Neuronal stem cell (in vitro differentiated cells): ENCODE measurements around the gene FCRL2.

Experiments
- DNase-seq: peaks from one replicate; pipeline ENCODE4 v3.0.0-alpha.2; 2013; ENCODE audit warnings: low spot score
- H2AFZ ChIP-seq: one replicate; pipeline ENCODE4 v1.6.1; 2013; ENCODE audit warnings: mild to moderate bottlenecking, low read length, inconsistent platforms
- H2AK5ac ChIP-seq: 2 replicates; pipeline ENCODE4 v1.6.1; 2013; ENCODE audit warnings: low read depth, mild to moderate bottlenecking, inconsistent platforms, low read length, moderate library complexity, mixed read lengths
- H2BK120ac ChIP-seq: 2 replicates; pipeline ENCODE4 v1.6.1; 2013; ENCODE audit warnings: low read depth, mild to moderate bottlenecking, inconsistent platforms, low read length, moderate library complexity, mixed read lengths
- H2BK12ac ChIP-seq: one replicate; pipeline ENCODE4 v1.6.1; 2013; ENCODE audit warnings: low read length, inconsistent platforms
- H2BK15ac ChIP-seq: 2 replicates; pipeline ENCODE4 v1.6.1; 2013; ENCODE audit warnings: mild to moderate bottlenecking, low read length, inconsistent platforms, mixed read lengths
- H2BK5ac ChIP-seq: one replicate; pipeline ENCODE4 v1.6.1; 2013; ENCODE audit warnings: inconsistent platforms, mild to moderate bottlenecking, low read length, moderate library complexity
- H3K14ac ChIP-seq: one replicate; pipeline ENCODE4 v1.6.1; 2013; ENCODE audit warnings: low read length, inconsistent platforms
- H3K18ac ChIP-seq: 2 replicates; pipeline ENCODE4 v1.6.1; 2013; ENCODE audit warnings: low read length, inconsistent platforms
- H3K23ac ChIP-seq: 2 replicates; pipeline ENCODE4 v1.6.1; 2013; ENCODE audit warnings: low read depth, mild to moderate bottlenecking, mixed read lengths, low read length, inconsistent platforms; ENCODE audit not compliant: poor library complexity
- H3K27ac ChIP-seq: replicated peaks from 3 replicates; pipeline ENCODE4 v1.5.1; 2013; ENCODE audit warnings: low read length, inconsistent platforms
- H3K27me3 ChIP-seq, 3 experiments: 2 replicates each; pipeline ENCODE4 v1.6.1; 2013; ENCODE audit warnings: low read length in 3 of 3, mild to moderate bottlenecking in 2 of 3, inconsistent platforms in 1 of 3, low read depth in 1 of 3, mixed read lengths in 1 of 3, moderate library complexity in 1 of 3; ENCODE audit not compliant: control insufficient read depth in 3 of 3, insufficient read depth in 3 of 3
- H3K36me3 ChIP-seq, 2 donors: replicated peaks in 1 of 2; 2 replicates each; pipeline ENCODE4 v1.6.1; 2013; ENCODE audit warnings: low read length in 2 of 2; ENCODE audit not compliant: control insufficient read depth in 2 of 2, insufficient read depth in 2 of 2
- H3K4ac ChIP-seq: 2 replicates; pipeline ENCODE4 v1.6.1; 2013; ENCODE audit warnings: inconsistent platforms, mild to moderate bottlenecking, low read length, moderate library complexity
- H3K4me1 ChIP-seq, 2 donors: 1 replicate in 1 of 2; 2 replicates in 1 of 2; pipeline ENCODE4 v1.6.1; 2013; ENCODE audit warnings: low read length in 2 of 2, low read depth in 1 of 2; ENCODE audit not compliant: control insufficient read depth in 2 of 2, insufficient read depth in 1 of 2
- H3K4me2 ChIP-seq: one replicate; pipeline ENCODE4 v1.6.1; 2013; ENCODE audit warnings: mild to moderate bottlenecking, low read length, inconsistent platforms; ENCODE audit not compliant: insufficient read depth, poor library complexity, severe bottlenecking
- H3K4me3 ChIP-seq, 2 donors: 2 replicates each; pipeline ENCODE4 v1.5.1; 2013; ENCODE audit warnings: low read length in 2 of 2, mild to moderate bottlenecking in 2 of 2, inconsistent platforms in 1 of 2, moderate library complexity in 1 of 2
- H3K79me1 ChIP-seq: one replicate; pipeline ENCODE4 v1.6.1; 2013; ENCODE audit warnings: low read depth, mild to moderate bottlenecking, inconsistent platforms, low read length, moderate library complexity
- H3K9ac ChIP-seq: one replicate; pipeline ENCODE4 v1.6.1; 2013; ENCODE audit warnings: mild to moderate bottlenecking, low read depth, low read length, inconsistent platforms; ENCODE audit not compliant: poor library complexity
- H3K9me3 ChIP-seq, 2 donors: replicated peaks in 1 of 2; 2 replicates each; pipeline versions ENCODE3 to v1.6.1; 2013; ENCODE audit warnings: low read length in 2 of 2, mild to moderate bottlenecking in 2 of 2, inconsistent platforms in 1 of 2, low read depth in 1 of 2, mixed read lengths in 1 of 2, moderate library complexity in 1 of 2; ENCODE audit not compliant: control insufficient read depth in 2 of 2, insufficient read depth in 1 of 2
- H4K8ac ChIP-seq: one replicate; pipeline ENCODE4 v1.6.1; 2013; ENCODE audit warnings: low read depth, mild to moderate bottlenecking, inconsistent platforms, low read length, moderate library complexity
- H4K91ac ChIP-seq: one replicate; pipeline ENCODE4 v1.6.1; 2013; ENCODE audit warnings: low read length, low read depth, mild to moderate bottlenecking, inconsistent platforms; ENCODE audit not compliant: poor library complexity
- WGBS, 2 donors: extraction: QIAGEN DNeasy Blood & Tissue Kit; methylation state at CpG; one replicate each; pipeline ENCODE4 v1.1.7; 2013; ENCODE audit warnings: missing lambda C conversion rate in 2 of 2, mixed read lengths in 1 of 2; ENCODE audit not compliant: insufficient read length in 2 of 2, insufficient replicate concordance in 1 of 2; ENCODE audit errors: extremely low coverage in 2 of 2; 5-methylcytosine and 5-hydroxymethylcytosine counted together

Gene FCRL2

DNA sequence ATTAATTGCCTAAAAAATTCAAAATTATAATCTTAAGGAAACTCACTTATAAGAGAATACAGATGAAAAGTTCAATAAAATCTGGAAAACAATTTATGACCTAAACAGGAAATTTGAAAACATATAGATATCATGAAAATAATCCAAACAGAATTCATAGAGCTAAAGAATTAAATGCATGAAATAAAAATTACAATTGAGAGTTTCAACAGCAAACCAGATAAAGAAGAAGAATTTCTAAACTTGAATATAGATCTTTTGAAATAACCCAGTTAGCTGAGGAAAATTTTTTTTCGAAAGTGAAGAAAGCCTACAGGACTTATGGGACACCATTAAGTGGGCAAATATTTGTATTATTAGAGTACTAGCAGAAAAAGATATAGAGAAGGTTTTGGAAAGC, 36.3 kb upstream of the FCRL2 start:
- no peaks in the 10 kb centered on the region for H3K79me1 ChIP-seq
- no peak overlapping the region for H2BK15ac ChIP-seq
- no peak overlapping the region for H3K14ac ChIP-seq
- no peak overlapping the region for H3K18ac ChIP-seq
- H4K8ac ChIP-seq, result no peak overlapping the region
- no peak overlapping the region for H2AFZ ChIP-seq
- no peak overlapping the region for H3K23ac ChIP-seq
- no peak overlapping the region for H2BK120ac ChIP-seq
- H2AK5ac ChIP-seq, result no peak overlapping the region
- WGBS, 2 donors, result no CpG with 5 or more reads among the region's 1 CpG
- H3K36me3 ChIP-seq, result no peaks in the 10 kb centered on the region
- no peak overlapping the region for H3K4me2 ChIP-seq
- no peak for DNase-seq
- H3K4me1 ChIP-seq, result no peaks in the 10 kb centered on the region
- no peak overlapping the region for H3K9ac ChIP-seq
- H4K91ac ChIP-seq, result no peak overlapping the region
- H3K9me3 ChIP-seq, result peaks cover 0 to 6% of the 10 kb centered on the region in 2 donors
- no peak overlapping the region for H3K4me3 ChIP-seq
- no peak overlapping the region for H3K4ac ChIP-seq
- no peak overlapping the region for H3K27ac ChIP-seq
- no peak overlapping the region for H2BK12ac ChIP-seq
- H2BK5ac ChIP-seq, result no peak overlapping the region
- peaks cover 0 to 2% (median 0%) of the 10 kb centered on the region in 3 experiments for H3K27me3 ChIP-seq

DNA sequence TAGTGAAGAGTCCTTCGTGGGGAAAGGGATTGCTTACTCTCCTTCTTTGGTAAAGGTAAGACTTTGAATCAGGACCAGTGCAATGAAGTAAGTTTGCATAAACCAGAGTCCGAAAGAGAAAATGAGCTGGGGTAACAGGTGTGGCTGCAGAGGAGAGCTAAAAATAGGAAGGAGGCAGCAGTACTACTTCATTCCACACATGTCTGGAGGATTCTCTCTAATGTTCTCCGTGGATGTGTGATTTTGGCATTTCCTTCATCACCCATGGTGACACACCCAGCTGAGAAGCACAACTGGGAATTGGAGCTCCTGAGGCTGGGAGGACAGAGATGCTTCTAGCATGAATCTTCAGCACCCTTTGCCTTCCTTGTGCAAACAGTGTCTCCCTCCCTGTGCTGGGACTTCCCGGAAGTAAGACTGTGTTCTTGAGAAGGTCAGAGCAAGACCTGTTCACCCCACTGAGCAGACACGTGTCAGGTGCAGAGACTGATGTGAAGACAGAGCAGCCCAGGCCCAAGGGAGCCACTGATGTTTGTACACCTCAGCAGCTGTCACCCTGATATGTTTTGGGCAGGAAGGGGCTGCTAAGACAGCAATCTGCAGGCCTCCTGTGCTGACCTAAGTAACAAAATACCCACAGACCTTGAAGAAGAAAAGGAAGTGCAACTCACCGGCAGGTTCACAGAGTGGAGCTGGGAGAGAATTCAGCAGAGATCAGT, 29.7 kb upstream of the FCRL2 start:
- DNase-seq, result no peak
- H2AFZ ChIP-seq, result no peak overlapping the region
- H3K23ac ChIP-seq, result no peak overlapping the region
- no peak overlapping the region for H2AK5ac ChIP-seq
- no peak overlapping the region for H3K4ac ChIP-seq
- no peaks in the 10 kb centered on the region for H3K36me3 ChIP-seq
- no peak overlapping the region for H2BK12ac ChIP-seq
- WGBS, 2 donors, result no CpG with 5 or more reads among the region's 6 CpGs
- no peak overlapping the region for H3K4me3 ChIP-seq
- no peak overlapping the region for H4K91ac ChIP-seq
- H2BK120ac ChIP-seq, result no peak overlapping the region
- no peaks in the 10 kb centered on the region for H3K9me3 ChIP-seq
- H4K8ac ChIP-seq, result no peak overlapping the region
- peak overlapping the region; percentile 11 for H3K18ac ChIP-seq
- H3K27me3 ChIP-seq, result no peaks in the 10 kb centered on the region
- H3K4me1 ChIP-seq, result no peaks in the 10 kb centered on the region
- no peak overlapping the region for H3K9ac ChIP-seq
- H3K27ac ChIP-seq, result no peak overlapping the region
- no peak overlapping the region for H3K4me2 ChIP-seq
- H2BK15ac ChIP-seq, result no peak overlapping the region
- H3K14ac ChIP-seq, result no peak overlapping the region
- no peak overlapping the region for H2BK5ac ChIP-seq
- H3K79me1 ChIP-seq, result no peaks in the 10 kb centered on the region

DNA sequence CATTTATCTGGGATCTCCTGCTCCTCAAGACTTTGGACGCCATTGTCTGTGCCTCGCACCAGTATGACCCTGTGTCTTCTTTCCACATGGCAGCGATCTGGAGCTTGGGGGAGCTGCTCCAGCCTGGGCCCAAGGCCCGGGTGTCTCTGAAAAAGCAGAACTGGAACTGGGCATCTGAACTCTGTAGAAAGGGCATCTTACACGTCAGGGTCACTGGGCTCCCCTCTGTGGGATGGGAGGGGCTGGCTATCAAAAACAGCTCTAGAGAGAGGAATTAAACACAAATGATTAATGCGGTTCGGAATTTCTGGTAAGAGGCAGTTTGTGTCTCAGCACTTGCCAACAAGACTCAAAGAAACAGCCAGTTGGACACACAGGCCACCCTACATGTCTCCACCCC, 26.9 kb upstream of the FCRL2 start:
- H3K18ac ChIP-seq, result no peak overlapping the region
- H2BK12ac ChIP-seq, result no peak overlapping the region
- H3K27me3 ChIP-seq, result no peaks in the 10 kb centered on the region
- H3K27ac ChIP-seq, result no peak overlapping the region
- no peak overlapping the region for H2AK5ac ChIP-seq
- no peaks in the 10 kb centered on the region for H3K79me1 ChIP-seq
- H3K14ac ChIP-seq, result no peak overlapping the region
- no peaks in the 10 kb centered on the region for H3K9me3 ChIP-seq
- no peak for DNase-seq
- H2BK120ac ChIP-seq, result no peak overlapping the region
- WGBS, 2 donors, result no CpG with 5 or more reads among the region's 7 CpGs
- H2BK5ac ChIP-seq, result no peak overlapping the region
- H2BK15ac ChIP-seq, result no peak overlapping the region
- no peak overlapping the region for H3K4me2 ChIP-seq
- no peak overlapping the region for H4K91ac ChIP-seq
- H3K36me3 ChIP-seq, result no peaks in the 10 kb centered on the region
- H2AFZ ChIP-seq, result no peak overlapping the region
- no peak overlapping the region for H3K4me3 ChIP-seq
- H3K4me1 ChIP-seq, result no peaks in the 10 kb centered on the region
- no peak overlapping the region for H3K23ac ChIP-seq
- no peak overlapping the region for H3K4ac ChIP-seq
- no peak overlapping the region for H4K8ac ChIP-seq
- no peak overlapping the region for H3K9ac ChIP-seq

DNA sequence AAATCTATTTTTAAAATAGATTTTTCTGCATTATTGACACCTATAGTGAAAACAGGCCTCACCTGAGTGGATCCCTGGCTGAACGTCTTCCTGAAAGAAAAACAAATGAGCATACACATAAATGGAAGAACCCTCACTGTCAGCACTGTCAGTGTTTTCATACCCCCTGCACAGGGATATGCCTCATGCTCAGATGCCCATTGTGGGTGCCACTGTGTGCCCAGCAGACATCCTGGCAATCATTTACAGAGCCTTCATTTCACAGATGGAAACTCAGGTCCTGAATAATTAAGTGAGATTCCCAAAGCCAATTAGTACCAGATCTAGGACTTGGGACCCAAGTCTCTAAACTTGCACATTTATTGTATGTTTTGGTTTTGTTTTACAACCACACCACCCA, 23.1 kb upstream of the FCRL2 start:
- no peak overlapping the region for H2AFZ ChIP-seq
- no peak overlapping the region for H2BK15ac ChIP-seq
- H4K91ac ChIP-seq, result no peak overlapping the region
- no peaks in the 10 kb centered on the region for H3K9me3 ChIP-seq
- no peak for DNase-seq
- H3K36me3 ChIP-seq, result no peaks in the 10 kb centered on the region
- no peak overlapping the region for H2BK120ac ChIP-seq
- H2AK5ac ChIP-seq, result no peak overlapping the region
- H3K79me1 ChIP-seq, result no peaks in the 10 kb centered on the region
- H3K4me2 ChIP-seq, result no peak overlapping the region
- no peak overlapping the region for H4K8ac ChIP-seq
- H3K18ac ChIP-seq, result no peak overlapping the region
- H3K23ac ChIP-seq, result no peak overlapping the region
- H3K9ac ChIP-seq, result no peak overlapping the region
- WGBS, 2 donors, result no CpG with 5 or more reads among the region's 1 CpG
- H2BK12ac ChIP-seq, result no peak overlapping the region
- no peaks in the 10 kb centered on the region for H3K27me3 ChIP-seq
- no peaks in the 10 kb centered on the region for H3K4me1 ChIP-seq
- no peak overlapping the region for H3K14ac ChIP-seq
- H3K4me3 ChIP-seq, result no peak overlapping the region
- no peak overlapping the region for H3K27ac ChIP-seq
- H3K4ac ChIP-seq, result no peak overlapping the region
- H2BK5ac ChIP-seq, result no peak overlapping the region
